GM12864 (cell line): ENCODE data around the gene RTP3.

Experiments used
- DNase-seq: peaks from one replicate; pipeline ENCODE4 v3.0.0-alpha.2; 2011; ENCODE audit warnings: low read depth
- H3K4me3 ChIP-seq: 2 replicates; pipeline ENCODE4 v1.5.1; 2011; ENCODE audit warnings: mild to moderate bottlenecking, low read depth, low read length, control low read depth
- CTCF ChIP-seq: IDR thresholded peaks from 2 replicates; pipeline ENCODE4 v1.5.1; 2011; ENCODE audit warnings: low read depth, mild to moderate bottlenecking, moderate library complexity, low read length, control low read depth, inconsistent platforms; ENCODE audit errors: missing control alignments

Gene RTP3

DNA sequence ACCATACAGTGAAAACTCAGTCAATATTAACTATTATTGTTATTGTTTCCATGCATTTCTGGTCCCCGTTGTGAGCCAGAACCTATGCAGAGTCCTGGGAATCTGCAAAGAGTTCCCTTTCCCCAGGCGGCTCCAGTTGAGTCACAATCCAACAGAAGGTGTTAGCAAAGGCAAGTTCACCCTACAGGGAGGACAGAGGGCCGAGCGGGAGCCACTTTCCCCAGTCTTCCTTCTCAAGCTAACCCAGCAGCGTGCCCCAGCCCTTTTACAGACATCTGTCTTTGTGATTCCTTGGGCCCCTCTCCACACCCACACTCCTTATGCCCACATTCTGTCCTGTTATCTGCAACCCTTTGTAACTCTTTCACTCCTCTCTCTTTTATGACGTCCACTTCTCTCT is 20.0 kb upstream of the RTP3 start:
- no peak for TF ChIP-seq CTCF
- no peak for DNase-seq
- no peak overlapping the region for H3K4me3 ChIP-seq

- TF ChIP-seq CTCF, result no peak
- no peak for DNase-seq
- H3K4me3 ChIP-seq, result no peak overlapping the region
Measured at GRCh38 chr3:46478341-46478740, 19.4 kb upstream of the RTP3 start.

DNA sequence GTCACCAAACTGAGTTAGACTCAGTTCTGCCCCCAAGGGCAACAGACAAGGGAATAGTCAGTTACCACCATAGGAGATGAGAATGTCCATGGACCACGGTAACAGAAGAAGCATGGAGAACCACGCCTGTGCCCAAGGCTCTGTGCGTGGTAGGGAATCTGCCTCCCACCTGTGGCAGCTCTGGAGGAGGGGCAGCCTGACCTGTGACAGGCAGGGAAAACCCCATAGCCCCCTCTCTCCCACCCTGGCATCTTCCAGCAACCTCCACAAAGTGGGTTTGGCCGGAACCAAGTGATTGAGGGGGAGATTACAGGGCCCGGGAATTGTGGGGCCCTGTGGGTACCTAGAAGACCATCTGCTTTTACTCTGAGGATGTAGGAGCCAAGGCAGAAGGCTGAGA is 18.8 kb upstream of the RTP3 start:
- no peak for DNase-seq
- no peak for TF ChIP-seq CTCF
- no peak overlapping the region for H3K4me3 ChIP-seq

DNA sequence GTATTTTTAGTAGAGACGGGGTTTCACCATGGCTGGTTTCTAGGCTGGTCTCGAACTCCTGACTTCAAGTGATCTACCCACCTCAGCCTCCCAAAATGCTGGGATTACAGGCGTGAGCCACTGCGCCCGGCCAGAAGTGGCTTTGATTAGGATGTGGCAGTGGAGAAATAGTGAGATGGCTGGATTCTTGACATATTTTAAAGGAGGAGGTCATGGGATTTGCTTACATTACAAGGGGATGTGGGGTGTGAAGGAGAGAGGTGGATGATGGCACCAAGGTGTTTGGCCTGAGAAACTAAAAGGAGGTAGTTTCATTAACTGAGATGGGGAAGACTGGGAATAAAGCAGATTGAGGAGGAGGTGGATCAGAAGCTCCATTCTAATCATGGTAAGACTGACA is 18.1 kb upstream of the RTP3 start:
- TF ChIP-seq CTCF, result no peak
- H3K4me3 ChIP-seq, result no peak overlapping the region
- no peak for DNase-seq

DNA sequence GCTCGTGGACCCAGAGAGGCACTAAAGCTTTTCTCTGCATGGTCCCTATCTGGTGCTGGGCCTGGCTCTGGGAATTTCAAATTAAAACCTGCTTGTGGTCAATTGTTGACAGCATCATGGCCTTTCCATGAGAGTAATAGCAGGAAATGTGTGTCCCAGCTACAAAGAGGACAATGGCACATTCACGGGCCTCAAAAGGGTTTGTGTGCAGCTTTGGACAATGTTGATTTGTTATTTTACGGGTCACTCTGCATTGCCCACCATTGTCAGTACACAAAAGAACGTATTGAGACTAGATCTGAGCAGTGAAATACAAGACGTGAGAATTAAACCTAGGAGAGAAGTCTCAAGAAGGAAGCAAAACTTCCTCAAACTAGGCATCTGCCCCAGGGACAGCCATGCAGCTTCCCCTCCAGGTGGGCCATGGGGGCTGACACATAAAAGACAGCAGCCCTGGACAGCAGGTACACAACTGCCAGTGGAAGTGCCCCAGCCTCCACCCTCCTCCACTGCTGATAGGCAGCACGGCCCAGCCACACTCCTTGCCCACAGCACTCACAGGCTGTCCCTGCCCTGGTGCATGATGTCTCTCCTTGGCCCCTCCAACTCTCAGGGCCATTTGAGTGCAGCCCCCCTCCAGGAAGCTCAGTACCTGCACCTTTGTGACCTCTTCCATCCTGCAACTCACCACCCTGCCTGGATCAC is 17.1 kb upstream of the RTP3 start:
- TF ChIP-seq CTCF, result no peak
- no peak for DNase-seq
- no peak overlapping the region for H3K4me3 ChIP-seq

DNA sequence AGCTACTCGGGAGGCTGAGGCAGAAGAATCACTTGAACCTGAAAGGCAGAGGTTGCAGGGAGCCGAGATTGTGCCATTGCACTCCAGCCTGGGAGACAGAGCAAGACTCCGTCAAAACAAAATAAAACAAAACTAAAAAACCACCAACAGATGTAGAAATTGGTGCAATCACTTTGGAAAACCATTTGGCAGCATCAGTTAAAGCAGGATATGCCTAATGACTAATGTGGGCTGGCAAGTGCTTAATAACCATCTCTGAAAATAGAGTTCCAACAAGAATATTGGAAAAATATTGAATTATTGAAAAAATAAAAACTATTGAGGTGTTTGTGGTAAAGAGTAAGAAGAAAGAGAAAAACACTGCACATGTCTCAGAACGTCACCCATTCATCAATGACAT is 16.1 kb upstream of the RTP3 start:
- no peak for TF ChIP-seq CTCF
- no peak for DNase-seq
- no peak overlapping the region for H3K4me3 ChIP-seq

DNA sequence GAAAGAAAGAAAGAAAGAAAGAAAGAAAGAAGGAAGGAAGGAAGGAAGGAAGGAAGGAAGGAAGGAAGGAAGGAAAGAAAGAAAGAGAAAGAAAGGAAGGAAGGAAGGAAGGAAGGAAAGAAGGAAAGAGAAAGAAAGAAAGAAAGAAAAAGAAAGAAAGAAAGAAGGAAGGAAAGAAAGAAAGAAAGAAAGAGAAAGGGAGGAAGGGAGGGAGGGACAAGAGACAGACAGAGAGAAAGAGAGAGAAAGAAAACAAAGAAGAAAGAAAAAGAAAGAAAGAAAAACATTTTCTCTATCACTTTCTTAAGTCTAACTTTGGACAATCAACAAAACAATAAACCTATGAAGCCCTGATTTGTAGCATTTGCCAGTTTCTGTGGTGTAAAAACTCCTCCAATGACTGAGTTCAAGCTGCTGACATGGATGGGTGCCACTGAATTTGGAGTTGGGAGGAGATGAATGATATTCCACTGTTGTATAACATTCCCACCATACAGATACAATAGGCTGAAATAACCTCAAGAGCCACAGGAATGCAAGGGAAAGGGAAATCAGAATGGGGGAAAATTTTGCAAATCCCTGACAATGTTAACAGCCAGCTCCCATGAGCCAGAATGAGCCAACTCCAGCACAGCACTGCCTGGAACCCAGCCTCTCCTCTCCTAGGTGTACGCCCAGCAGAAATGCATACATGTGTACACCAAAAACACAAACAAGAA is 15.0 kb upstream of the RTP3 start:
- no peak overlapping the region for H3K4me3 ChIP-seq
- DNase-seq, result no peak
- no peak for TF ChIP-seq CTCF
